Measurements from ENCODE around the gene TRIM52. TPM values are rescaled to one million over a fixed set of nuclear protein-coding genes. Genes with fewer than 3 reads are reported as not detected.

TRIM52 gene
- total and polyA plus RNA-seq, 9 of the 15 experiments (the other 6 are each of a cell fraction or from before 2014, with no cell fraction given), result 3.3 to 21.9 (median 13.5) TPM

- TF ChIP-seq ATF6 (CRISPR knock-in tag; IDR thresholded peaks at IDR 0.05), result no peak
- TF ChIP-seq ZBTB26 (CRISPR knock-in tag; IDR thresholded peaks at IDR 0.05), result no peak
- no peak for TF ChIP-seq SRSF3 (IDR thresholded peaks at IDR 0.05; ENCODE audit: insufficient read depth, low read length)
- no peak for TF ChIP-seq RHOXF2B (CRISPR knock-in tag; conservative IDR thresholded peaks at IDR 0.05)
- TF ChIP-seq ZNF785 (CRISPR knock-in tag; IDR thresholded peaks at IDR 0.05), result no peak
- TF ChIP-seq SIRT6 (IDR thresholded peaks at IDR 0.05; ENCODE audit: low read depth, low read length), result no peak
- TF ChIP-seq TSC22D4 (tag; IDR thresholded peaks at IDR 0.05), result no peak
- 0 out of 2 replicates have a peak, but pooled peaks have one; percentile 29 for TF ChIP-seq POLR2G (IDR thresholded peaks at IDR 0.05; ENCODE audit: low read depth, low read length)
- TF ChIP-seq, protein P1, sequence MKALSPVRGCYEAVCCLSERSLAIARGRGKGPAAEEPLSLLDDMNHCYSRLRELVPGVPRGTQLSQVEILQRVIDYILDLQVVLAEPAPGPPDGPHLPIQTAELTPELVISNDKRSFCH (CRISPR knock-in tag; IDR thresholded peaks at IDR 0.05), result no peak
- TF ChIP-seq, protein P1 (tag; IDR thresholded peaks at IDR 0.05), result 0 out of 2 replicates have a peak, but pooled peaks have one; percentile 20
- no peak for TF ChIP-seq HDAC3 (IDR thresholded peaks at IDR 0.05; ENCODE audit: borderline replicate concordance, partially characterized antibody)
- 0 out of 2 replicates have a peak, but pooled peaks have one; percentile 33 for TF ChIP-seq NR2F6 (CRISPR knock-in tag; IDR thresholded peaks at IDR 0.05)
- TF ChIP-seq KAT8 (IDR thresholded peaks at IDR 0.05; ENCODE audit: low read depth), result no peak
- TF ChIP-seq SRF (CRISPR knock-in tag; IDR thresholded peaks at IDR 0.05), result no peak
- TF ChIP-seq HSF4 (CRISPR knock-in tag; IDR thresholded peaks at IDR 0.05; ENCODE audit: borderline replicate concordance), result no peak
- peak; percentile 45; the same call in 1 of the 2 replicates for TF ChIP-seq ETV1 (tag; conservative IDR thresholded peaks at IDR 0.05; ENCODE audit: low read depth)
- no peak; the same call in 1 of the 2 replicates for TF ChIP-seq FOXK1 (CRISPR knock-in tag; IDR thresholded peaks at IDR 0.05; ENCODE audit: borderline replicate concordance)
- TF ChIP-seq CCAR2 (IDR thresholded peaks at IDR 0.05; ENCODE audit: low read depth, low read length), result no peak
- TF ChIP-seq, protein P2, sequence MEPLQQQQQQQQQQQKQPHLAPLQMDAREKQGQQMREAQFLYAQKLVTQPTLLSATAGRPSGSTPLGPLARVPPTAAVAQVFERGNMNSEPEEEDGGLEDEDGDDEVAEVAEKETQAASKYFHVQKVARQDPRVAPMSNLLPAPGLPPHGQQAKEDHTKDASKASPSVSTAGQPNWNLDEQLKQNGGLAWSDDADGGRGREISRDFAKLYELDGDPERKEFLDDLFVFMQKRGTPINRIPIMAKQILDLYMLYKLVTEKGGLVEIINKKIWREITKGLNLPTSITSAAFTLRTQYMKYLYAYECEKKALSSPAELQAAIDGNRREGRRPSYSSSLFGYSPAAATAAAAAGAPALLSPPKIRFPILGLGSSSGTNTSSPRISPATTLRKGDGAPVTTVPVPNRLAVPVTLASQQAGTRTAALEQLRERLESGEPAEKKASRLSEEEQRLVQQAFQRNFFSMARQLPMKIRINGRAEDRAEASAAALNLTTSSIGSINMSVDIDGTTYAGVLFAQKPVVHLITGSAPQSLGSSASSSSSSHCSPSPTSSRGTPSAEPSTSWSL (CRISPR knock-in tag; IDR thresholded peaks at IDR 0.05; ENCODE audit: borderline replicate concordance), result no peak
- TF ChIP-seq CREBBP (IDR thresholded peaks at IDR 0.05; ENCODE audit: low read depth, low read length), result no peak
- TF ChIP-seq ELF2 (CRISPR knock-in tag; IDR thresholded peaks at IDR 0.05), result no peak
- TF ChIP-seq TAF15 (IDR thresholded peaks at IDR 0.05; ENCODE audit: low read depth, low read length), result no peak
- TF ChIP-seq ERF (CRISPR knock-in tag; IDR thresholded peaks at IDR 0.05), result no peak
Measured at GRCh38 chr5:181207214-181207959, 53.6 kb downstream of the TRIM52 start (continued).
